Activated CD4-positive, alpha-beta T cell treated with anti-CD3 and anti-CD28 coated beads for 24 hours (primary cell): ENCODE measurements around the gene CNTFR.

Experiments used
- DNase-seq, 2 donors: peaks; one replicate each; pipeline ENCODE4 v3.0.0-alpha.2; 2020; ENCODE audit warnings: low read depth in 2 of 2

CNTFR gene

GRCh38 chr9:34572628-34573027, 16.9 kb downstream of the CNTFR start:
- DNase-seq, result no peak

GRCh38 chr9:34572092-34572491, 17.4 kb downstream of the CNTFR start:
- no peak for DNase-seq

DNA sequence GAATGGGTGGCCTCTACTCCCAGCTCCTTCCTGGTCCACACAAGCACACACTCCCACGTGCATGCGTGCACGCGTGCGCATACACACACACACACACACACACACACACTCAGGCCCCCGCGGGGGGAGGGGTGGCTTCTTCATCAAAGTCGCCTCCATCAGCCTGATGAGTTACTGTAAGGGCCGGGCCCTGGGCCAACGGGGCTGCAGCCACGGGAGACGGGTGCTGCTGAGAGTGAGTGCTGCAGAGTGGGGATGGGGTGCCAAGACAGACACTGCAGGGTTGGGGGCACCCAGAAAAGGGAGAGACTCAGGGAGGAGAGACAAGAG, 18.1 kb downstream of the CNTFR start:
- no peak for DNase-seq

- DNase-seq, result no peak
Observed at GRCh38 chr9:34570809-34571480, 18.6 kb downstream of the CNTFR start.

GRCh38 chr9:34570376-34570775, 19.1 kb downstream of the CNTFR start:
- no peak for DNase-seq

GRCh38 chr9:34568774-34569173, 20.8 kb downstream of the CNTFR start:
- no peak for DNase-seq

- DNase-seq, result no peak
Observed at GRCh38 chr9:34568133-34568532, 21.4 kb downstream of the CNTFR start.

DNA sequence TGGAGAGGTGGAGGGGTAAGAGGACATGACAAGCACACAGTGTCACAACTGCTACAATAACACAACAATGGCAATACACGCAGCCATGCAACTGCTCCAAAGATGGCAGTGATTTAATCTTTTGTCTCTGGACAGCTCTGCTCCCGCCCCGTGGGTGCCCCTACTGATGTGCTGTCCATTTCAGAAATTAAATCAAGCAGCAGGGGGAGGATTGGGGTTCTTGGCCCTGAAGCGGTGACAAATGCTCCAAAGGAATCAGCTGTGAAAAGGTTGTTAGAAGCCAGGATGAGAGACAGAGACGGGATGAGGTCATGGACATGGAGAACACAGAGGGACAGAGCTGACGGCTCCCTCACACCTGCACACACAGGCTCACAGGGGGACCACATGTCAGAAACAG, 22.6 kb downstream of the CNTFR start:
- DNase-seq, result no peak

DNA sequence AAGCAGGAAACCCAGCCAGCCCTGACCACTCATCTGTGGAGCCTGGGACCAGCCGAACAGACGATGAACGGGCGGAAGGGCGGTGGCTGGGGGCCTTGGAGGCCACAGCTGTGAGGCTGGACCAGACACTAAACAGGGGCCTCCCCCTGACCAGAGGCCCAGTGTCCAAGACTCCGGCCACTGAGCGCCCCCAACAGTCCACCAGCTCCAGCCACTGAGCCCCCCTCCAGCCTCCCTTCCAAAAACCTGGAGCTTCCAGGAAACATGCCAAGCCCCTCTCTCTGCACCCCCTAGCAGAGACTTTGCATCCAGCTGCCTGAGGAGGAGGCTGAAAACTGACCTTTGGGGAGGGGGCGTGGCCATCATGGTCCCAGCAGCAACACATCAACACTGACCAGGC, 23.2 kb downstream of the CNTFR start:
- no peak for DNase-seq

- no peak for DNase-seq
Observed at GRCh38 chr9:34565856-34566255, 23.7 kb downstream of the CNTFR start.

GRCh38 chr9:34564617-34565016, 24.9 kb downstream of the CNTFR start:
- DNase-seq, result no peak

DNA sequence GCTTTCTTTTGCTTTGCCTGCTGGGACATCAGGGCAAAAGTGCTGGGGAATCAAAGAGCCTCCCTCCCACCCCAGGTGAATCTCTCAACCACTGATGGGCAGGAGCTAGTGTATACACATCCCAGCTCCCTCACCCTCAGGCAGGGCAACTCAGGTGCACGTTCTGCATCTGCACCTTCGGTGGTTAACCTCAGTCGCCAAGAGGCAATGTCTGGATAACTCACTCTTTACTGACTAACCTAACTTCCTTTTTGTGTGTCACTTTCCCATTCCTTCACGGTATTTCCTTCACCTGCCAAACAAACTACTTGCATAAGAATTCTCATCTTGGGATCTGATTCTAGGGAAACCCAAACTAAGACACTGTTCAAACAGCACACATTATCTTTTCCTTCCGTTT, 26.3 kb downstream of the CNTFR start:
- DNase-seq, result no peak

DNA sequence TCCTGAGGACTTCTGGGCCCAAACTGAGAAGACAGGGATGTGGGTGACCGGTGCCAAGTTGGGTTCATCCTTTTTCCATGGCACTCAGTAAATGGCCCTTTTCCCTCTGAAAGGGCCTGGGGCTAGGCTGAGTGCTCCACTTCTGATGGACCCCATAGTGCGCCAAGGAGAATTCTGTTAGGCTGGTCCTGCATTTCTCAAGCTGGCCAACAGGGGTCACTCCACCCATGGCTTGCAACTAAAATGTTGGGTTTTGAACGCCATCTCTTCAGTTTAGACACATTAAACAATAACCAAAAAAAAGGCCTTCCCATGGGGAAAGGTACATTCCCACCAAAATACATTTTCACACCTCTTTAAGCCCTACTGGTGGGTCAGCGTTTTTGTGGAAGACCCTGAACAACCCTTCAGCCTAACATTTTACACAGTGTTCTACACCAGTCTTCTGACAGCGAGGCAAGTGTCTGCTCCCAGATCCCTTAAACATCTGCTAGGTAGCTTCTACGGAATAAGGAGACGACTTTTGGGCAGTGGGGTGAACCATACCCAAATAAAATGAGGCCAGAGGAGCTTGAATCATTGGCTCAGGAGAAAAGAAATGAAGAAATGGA, 27.3 kb downstream of the CNTFR start:
- peak in 1 of 2 donors; percentile 43 for DNase-seq

- DNase-seq, result no peak
Observed at GRCh38 chr9:34560599-34561214, 28.8 kb downstream of the CNTFR start.

- DNase-seq, result no peak
Observed at GRCh38 chr9:34559624-34560455, 29.7 kb downstream of the CNTFR start.

DNA sequence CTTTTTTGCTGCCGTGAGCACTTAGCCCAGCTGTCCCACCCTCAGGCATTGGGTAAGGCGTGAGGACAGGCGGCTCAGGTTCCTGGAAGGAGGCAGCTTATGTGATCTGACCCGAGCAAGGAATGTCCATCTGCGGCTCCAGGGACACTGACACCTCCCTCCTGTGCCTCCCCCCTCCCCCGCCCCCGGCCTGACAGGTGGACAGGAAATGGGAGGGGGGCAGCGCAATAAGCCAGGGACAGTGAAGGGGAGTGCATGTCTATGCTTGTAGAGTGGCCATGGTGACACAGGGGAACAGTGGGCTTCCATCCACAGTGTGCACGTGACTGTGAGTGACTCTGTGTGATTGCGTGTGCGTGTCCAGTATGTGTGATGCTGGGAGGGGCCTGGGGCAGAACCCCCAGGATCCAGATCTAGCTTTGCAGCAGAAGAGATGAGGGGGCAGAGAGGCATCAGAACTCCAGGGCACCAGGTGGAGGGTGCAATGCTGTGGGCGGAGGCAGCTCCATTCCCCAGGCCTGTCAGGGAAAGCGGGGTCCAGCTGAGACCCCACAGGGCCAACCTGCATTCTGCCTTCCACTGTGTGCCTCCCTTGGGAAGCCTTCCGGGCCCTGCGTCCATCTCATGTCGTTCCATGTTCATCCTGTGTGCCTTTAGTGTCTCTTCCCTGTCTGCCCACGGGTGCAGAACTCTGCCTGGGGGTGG, 30.5 kb downstream of the CNTFR start:
- DNase-seq, result no peak

DNA sequence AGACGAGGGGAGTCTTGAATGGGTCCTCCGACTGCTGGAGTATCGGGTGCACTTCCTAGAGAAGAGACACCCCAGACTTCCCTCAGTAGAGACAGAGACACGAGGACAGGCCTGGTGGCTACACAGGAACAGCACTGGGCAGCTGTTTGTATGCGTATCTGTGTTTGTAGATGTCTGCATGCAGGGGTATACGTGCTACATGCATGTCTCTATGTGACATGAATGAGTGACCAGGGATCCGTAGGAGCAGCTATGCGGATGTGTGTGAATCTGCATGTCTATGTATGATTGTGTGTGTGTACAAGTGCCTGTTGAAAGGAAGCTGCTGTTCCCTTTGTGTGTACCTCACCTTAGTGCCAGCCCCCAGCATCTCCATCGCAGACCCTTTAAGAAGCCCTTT, 31.2 kb downstream of the CNTFR start:
- DNase-seq, result no peak

- no peak for DNase-seq
Observed at GRCh38 chr9:34557426-34558321, 31.9 kb downstream of the CNTFR start.

DNA sequence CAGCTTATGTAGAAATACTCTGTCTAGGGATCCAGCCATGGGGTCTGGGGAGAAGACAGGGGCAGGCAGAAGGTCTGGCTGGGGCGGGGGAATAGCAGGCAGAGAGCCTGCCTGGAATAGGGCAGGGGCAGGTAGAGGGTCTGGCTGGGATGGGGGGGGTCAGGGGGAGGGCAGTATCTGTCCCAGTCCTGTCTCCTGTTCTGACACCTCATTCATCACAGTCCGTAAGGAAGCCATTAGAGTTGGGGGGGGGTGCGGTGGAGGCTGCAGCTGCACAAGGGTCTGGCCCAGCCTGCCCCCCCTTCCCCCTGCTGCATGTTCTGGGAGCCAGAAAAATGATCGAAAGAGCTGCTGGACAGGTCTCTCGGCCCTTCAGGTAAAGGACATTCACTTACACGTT, 32.6 kb downstream of the CNTFR start:
- DNase-seq, result no peak

DNA sequence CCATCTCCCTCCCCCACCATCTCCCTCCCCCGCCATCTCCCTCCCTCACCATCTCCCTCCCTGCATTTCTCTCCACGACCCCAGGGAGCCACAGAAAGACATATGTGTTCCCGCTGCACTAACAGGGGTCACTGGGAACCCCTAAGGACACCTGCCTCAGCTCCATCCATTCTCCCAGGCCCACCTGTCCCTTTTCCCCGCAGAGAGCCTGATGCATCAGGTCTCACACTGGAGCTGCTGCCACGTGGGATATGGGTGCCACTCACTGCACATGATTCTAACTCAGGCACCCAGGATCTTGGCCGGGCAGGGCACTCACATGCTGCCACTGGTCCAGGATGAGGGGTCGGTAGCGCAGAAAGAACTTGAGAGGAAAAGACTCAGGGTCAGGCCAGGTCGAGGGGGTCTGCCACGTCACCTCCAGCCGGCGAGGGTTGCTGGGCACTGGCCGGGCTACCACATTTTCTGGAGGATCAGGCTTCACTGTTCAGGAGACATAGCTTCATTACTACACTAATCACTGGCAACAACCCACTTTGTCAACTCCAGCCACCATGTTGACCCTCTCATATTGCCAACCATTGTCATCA, 33.5 kb downstream of the CNTFR start:
- no peak for DNase-seq

GRCh38 chr9:34555500-34555899, 34.0 kb downstream of the CNTFR start:
- no peak for DNase-seq
